HG02885 (cell line): ENCODE data around the gene MIER2.

ENCODE experiments used
- ATAC-seq: cut with Tn5 transposase; IDR thresholded peaks from one replicate; pipeline ENCODE4 v1.9.1; 2021; ENCODE audit warnings: mild to moderate bottlenecking; ENCODE audit not compliant: unreplicated experiment, poor library complexity

The MIER2 gene

GRCh38 chr19:311813-312261 is 32.8 kb downstream of the MIER2 start:
- ATAC-seq = no peak

- no peak for ATAC-seq
Measured at GRCh38 chr19:310781-311496, 33.7 kb downstream of the MIER2 start.

GRCh38 chr19:310141-310651 is 34.4 kb downstream of the MIER2 start:
- ATAC-seq = no peak

GRCh38 chr19:309206-309565 is 35.4 kb downstream of the MIER2 start:
- no peak for ATAC-seq

- no peak for ATAC-seq
Measured at GRCh38 chr19:308471-309205, 36.0 kb downstream of the MIER2 start.

GRCh38 chr19:307793-308420 is 36.7 kb downstream of the MIER2 start:
- ATAC-seq = no peak

- ATAC-seq = no peak
Measured at GRCh38 chr19:307111-307531, 37.5 kb downstream of the MIER2 start.

GRCh38 chr19:306151-306900 is 38.3 kb downstream of the MIER2 start:
- no peak for ATAC-seq

- ATAC-seq = no peak
Measured at GRCh38 chr19:305240-306150, 39.1 kb downstream of the MIER2 start.

GRCh38 chr19:296476-297225 is 47.9 kb downstream of the MIER2 start:
- no peak for ATAC-seq

- ATAC-seq = no peak
Measured at GRCh38 chr19:295687-296370, 48.8 kb downstream of the MIER2 start.

- ATAC-seq = no peak
Measured at GRCh38 chr19:294946-295686, 49.5 kb downstream of the MIER2 start.

- no peak for ATAC-seq
Measured at GRCh38 chr19:294341-294945, 50.2 kb downstream of the MIER2 start.

GRCh38 chr19:293436-294110 is 51.0 kb downstream of the MIER2 start:
- no peak for ATAC-seq

GRCh38 chr19:292951-293350 is 51.6 kb downstream of the MIER2 start:
- ATAC-seq = no peak

GRCh38 chr19:292281-292884 is 52.2 kb downstream of the MIER2 start:
- no peak for ATAC-seq
